ENCODE measurements around the gene CFAP299. TPM values are rescaled to one million over a fixed set of nuclear protein-coding genes. Genes with fewer than 3 reads are reported as not detected.

The CFAP299 gene
- total RNA-seq, 3 donors from 2014 or later = under 0.01 to 0.15 TPM; not detected in 1

DNA sequence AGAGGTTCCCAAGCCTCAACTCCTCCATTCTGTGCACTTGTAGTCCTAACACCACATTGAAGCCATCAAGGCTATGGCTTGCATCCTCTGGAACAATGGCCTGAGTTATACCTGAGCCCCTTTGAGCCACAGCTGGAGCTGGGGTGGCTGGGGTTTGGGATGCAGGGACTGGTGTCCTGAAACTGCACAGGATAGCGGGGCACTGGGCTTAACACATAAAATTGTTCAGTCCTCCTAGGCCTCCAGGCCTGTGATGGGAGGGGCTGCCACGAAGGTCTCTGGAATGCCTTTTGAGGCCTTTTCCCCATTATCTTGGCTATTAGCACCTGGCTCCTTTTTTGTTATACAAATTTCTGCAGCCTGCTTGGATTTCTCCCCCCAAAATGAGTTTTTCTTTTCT, 35.5 kb downstream of the CFAP299 start:
- intact Hi-C loops (cut with DNase I; ENCODE audit: low total_unique reads) = loop anchor here (10.0 kb wide), 1 partner anchor 1684 kb away; no protein-coding TSS in a partner anchor
- Histone ChIP-seq H3K27me3 (no peaks in the 10 kb centered on the region), H3K4me1 (no peaks in the 10 kb centered on the region), H3K9me3 (peaks cover 9 to 20% of the 10 kb centered on the region in 2 donors), H3K27ac (no peak overlapping the region), H3K4me3 (no peak overlapping the region), H3K36me3 (no peaks in the 10 kb centered on the region)
- DNase-seq (ENCODE audit: low spot score in 2 of 2) = no peak
- TF ChIP-seq POLR2AphosphoS5 (IDR thresholded peaks at IDR 0.05) (no peak), POLR2A (IDR thresholded peaks at IDR 0.05) (no peak)
- TF ChIP-seq, protein P1, sequence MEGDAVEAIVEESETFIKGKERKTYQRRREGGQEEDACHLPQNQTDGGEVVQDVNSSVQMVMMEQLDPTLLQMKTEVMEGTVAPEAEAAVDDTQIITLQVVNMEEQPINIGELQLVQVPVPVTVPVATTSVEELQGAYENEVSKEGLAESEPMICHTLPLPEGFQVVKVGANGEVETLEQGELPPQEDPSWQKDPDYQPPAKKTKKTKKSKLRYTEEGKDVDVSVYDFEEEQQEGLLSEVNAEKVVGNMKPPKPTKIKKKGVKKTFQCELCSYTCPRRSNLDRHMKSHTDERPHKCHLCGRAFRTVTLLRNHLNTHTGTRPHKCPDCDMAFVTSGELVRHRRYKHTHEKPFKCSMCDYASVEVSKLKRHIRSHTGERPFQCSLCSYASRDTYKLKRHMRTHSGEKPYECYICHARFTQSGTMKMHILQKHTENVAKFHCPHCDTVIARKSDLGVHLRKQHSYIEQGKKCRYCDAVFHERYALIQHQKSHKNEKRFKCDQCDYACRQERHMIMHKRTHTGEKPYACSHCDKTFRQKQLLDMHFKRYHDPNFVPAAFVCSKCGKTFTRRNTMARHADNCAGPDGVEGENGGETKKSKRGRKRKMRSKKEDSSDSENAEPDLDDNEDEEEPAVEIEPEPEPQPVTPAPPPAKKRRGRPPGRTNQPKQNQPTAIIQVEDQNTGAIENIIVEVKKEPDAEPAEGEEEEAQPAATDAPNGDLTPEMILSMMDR (IDR thresholded peaks at IDR 0.05) = no peak

GRCh38 chr4:80374180-80374579, 38.6 kb downstream of the CFAP299 start:
- H3K9me3 ChIP-seq = peaks cover 9 to 20% of the 10 kb centered on the region in 2 donors
- intact Hi-C loops (cut with DNase I; ENCODE audit: low total_unique reads) = loop anchor here (10.0 kb wide), 1 partner anchor 1681 kb away; no protein-coding TSS in a partner anchor
- no peak overlapping the region for H3K4me3 ChIP-seq
- DNase-seq (ENCODE audit: low spot score in 2 of 2) = no peak
- H3K27ac ChIP-seq = no peak overlapping the region
- H3K4me1 ChIP-seq = no peaks in the 10 kb centered on the region
- no peaks in the 10 kb centered on the region for H3K27me3 ChIP-seq
- TF ChIP-seq, protein P1 (IDR thresholded peaks at IDR 0.05) = no peak
- TF ChIP-seq POLR2A (IDR thresholded peaks at IDR 0.05) (no peak), POLR2AphosphoS5 (IDR thresholded peaks at IDR 0.05) (no peak)
- no peaks in the 10 kb centered on the region for H3K36me3 ChIP-seq

- Histone ChIP-seq H3K27ac (no peak overlapping the region), H3K4me1 (no peaks in the 10 kb centered on the region), H3K4me3 (no peak overlapping the region), H3K27me3 (no peaks in the 10 kb centered on the region), H3K36me3 (no peaks in the 10 kb centered on the region), H3K9me3 (peaks cover 0 to 3% of the 10 kb centered on the region in 2 donors)
- no peak for DNase-seq (ENCODE audit: low spot score in 2 of 2)
- TF ChIP-seq, protein P1 (IDR thresholded peaks at IDR 0.05) = no peak
- TF ChIP-seq POLR2A (IDR thresholded peaks at IDR 0.05) (no peak), POLR2AphosphoS5 (IDR thresholded peaks at IDR 0.05) (no peak)
- intact Hi-C loops (cut with DNase I; ENCODE audit: low total_unique reads) = no loop called here
Measured at GRCh38 chr4:80382090-80382832, 46.7 kb downstream of the CFAP299 start.

DNA sequence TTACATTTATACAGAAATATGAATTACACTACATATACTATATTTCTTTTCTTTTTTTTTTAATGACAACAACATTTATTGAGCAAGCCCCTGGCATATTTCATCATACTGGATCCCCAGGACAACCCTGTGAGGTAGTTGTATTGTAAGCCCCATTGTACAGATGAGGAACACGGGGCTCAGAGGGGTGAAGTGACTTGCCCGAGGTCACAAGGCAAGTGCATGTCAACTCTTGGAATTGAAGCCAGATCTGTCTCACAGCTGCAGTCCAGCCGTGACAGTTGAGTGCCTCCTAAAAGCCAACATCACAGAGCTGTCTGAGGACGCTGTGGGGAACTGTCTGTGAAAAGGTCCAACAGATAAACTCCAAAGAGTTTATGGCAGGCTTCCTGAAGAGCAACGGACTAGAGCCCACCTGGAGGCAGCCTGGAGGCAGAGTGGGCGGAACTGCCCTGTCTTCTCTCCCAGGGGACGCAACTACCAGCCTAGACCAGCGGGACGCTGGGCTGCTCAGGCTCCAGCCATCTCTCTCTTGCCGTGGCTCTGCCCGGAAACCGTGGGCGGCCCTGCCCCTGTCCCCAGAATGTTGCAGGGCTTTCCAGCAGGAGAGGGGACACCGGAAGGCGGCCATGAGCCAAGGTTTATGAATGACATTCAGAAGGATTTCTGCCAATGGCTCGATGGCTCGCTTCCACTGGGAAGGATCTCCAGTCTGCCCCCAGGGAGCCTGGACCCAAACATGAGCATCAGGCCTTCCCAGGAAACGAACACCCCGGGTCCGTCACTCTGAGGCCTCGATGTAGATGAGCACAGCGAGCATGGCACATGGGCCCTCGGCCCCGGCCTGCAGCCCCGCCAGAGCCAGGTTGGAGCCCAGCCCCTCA, 50.1 kb downstream of the CFAP299 start:
- H3K4me1 ChIP-seq = no peaks in the 10 kb centered on the region
- intact Hi-C loops (cut with DNase I; ENCODE audit: low total_unique reads) = no loop called here
- DNase-seq (ENCODE audit: low spot score in 2 of 2) = no peak
- H3K27ac ChIP-seq = no peak overlapping the region
- H3K36me3 ChIP-seq = no peaks in the 10 kb centered on the region
- TF ChIP-seq, protein P1 (IDR thresholded peaks at IDR 0.05) = no peak
- TF ChIP-seq POLR2A (IDR thresholded peaks at IDR 0.05) (no peak), POLR2AphosphoS5 (IDR thresholded peaks at IDR 0.05) (no peak)
- H3K27me3 ChIP-seq = no peaks in the 10 kb centered on the region
- H3K4me3 ChIP-seq = no peak overlapping the region
- H3K9me3 ChIP-seq = peaks cover 0 to 3% of the 10 kb centered on the region in 2 donors
